ENCODE results near the gene SH3GL1.

Gene SH3GL1

DNA sequence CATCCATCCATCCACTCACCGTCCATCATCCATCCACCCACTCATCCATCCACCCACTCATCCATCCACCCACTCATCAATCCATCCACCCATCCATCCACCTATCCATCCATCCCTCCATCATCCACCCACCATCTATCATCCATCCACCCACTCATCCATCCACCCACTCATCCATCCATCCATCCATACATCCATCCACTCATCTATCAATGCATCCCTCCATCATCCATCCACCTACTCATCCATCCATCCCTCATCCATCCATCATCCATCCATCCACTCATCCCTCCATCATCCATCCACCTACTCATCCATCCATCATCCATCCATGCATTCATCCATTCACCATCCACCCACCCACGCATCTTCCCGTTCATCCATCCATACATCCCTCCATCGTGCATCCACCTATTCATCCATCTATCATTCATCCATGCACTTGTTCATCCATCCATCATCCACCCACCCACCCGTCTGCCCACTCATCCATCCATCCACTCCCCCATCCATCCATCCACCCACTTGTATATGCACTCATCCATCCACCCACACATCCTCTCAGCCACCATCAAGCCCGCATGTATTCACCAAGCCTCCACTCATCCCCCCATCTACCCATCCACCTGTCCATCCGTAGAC lies 65.3 kb downstream of the SH3GL1 start:
- DNase-seq (ENCODE audit: low read depth), result no peak
- no peak overlapping the region for H3K4me3 ChIP-seq (ENCODE audit: low read depth, low read length)
- TF ChIP-seq, protein P1, sequence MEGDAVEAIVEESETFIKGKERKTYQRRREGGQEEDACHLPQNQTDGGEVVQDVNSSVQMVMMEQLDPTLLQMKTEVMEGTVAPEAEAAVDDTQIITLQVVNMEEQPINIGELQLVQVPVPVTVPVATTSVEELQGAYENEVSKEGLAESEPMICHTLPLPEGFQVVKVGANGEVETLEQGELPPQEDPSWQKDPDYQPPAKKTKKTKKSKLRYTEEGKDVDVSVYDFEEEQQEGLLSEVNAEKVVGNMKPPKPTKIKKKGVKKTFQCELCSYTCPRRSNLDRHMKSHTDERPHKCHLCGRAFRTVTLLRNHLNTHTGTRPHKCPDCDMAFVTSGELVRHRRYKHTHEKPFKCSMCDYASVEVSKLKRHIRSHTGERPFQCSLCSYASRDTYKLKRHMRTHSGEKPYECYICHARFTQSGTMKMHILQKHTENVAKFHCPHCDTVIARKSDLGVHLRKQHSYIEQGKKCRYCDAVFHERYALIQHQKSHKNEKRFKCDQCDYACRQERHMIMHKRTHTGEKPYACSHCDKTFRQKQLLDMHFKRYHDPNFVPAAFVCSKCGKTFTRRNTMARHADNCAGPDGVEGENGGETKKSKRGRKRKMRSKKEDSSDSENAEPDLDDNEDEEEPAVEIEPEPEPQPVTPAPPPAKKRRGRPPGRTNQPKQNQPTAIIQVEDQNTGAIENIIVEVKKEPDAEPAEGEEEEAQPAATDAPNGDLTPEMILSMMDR (IDR thresholded peaks at IDR 0.05; ENCODE audit: insufficient read depth, low read depth, low read length, missing control alignments), result no peak

DNA sequence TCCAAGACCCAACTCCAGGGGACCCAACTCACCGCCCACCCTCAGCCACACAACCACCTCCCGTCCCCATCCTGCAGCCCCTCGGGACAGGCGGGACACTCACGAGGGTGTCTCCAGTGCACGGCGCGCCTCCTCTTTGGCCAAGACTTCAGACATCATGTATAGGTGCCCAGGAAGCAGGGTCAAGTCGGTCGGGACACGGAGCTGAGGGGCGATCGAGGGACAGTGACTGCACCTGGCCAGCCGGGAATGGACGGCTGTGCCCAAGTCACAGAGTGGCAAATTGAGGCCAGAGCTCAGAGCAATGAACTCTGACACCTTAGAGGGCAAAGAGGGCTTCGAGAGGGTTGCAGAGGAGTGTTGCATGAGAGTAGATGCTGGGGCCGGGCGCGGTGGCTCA lies 70.5 kb downstream of the SH3GL1 start:
- TF ChIP-seq, protein P1 (IDR thresholded peaks at IDR 0.05; ENCODE audit: insufficient read depth, low read depth, low read length, missing control alignments), result no peak
- no peak overlapping the region for H3K4me3 ChIP-seq (ENCODE audit: low read depth, low read length)
- DNase-seq (ENCODE audit: low read depth), result no peak

DNA sequence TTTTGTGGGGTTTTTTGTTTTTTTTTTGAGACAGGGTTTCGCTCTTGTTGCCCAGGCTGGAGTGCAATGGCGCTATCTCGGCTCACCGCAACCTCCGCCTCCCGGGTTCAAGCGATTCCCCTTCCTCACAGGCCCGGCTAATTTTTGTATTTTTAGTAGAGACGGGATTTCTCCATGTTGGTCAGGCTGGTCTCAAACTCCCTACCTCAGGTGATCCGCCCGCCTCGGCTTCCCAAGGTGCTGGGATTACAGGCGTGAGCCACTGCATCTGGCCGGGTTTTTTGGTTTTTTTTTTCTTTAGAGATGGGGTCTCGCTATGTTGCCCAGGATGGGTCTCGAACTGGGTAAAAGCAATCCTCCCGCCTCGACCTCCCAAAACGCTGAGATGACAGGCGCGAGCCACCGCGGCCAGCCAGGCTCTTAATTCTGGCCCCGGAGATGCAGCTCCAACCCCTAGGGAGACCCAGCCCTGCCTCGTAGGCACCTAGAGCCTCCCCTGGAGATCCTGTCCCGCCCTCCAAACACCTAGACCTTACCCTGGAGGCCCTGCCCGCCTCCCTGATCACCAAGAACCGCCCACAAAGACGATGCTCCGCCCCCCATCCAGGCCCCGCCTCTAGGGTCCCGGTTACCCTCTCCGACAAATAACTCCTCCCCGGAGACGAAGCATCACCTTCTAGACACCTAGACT lies 71.2 kb downstream of the SH3GL1 start:
- peak; percentile 62 for DNase-seq (ENCODE audit: low read depth)
- peak overlapping the region; percentile 45 for H3K4me3 ChIP-seq (ENCODE audit: low read depth, low read length)

DNA sequence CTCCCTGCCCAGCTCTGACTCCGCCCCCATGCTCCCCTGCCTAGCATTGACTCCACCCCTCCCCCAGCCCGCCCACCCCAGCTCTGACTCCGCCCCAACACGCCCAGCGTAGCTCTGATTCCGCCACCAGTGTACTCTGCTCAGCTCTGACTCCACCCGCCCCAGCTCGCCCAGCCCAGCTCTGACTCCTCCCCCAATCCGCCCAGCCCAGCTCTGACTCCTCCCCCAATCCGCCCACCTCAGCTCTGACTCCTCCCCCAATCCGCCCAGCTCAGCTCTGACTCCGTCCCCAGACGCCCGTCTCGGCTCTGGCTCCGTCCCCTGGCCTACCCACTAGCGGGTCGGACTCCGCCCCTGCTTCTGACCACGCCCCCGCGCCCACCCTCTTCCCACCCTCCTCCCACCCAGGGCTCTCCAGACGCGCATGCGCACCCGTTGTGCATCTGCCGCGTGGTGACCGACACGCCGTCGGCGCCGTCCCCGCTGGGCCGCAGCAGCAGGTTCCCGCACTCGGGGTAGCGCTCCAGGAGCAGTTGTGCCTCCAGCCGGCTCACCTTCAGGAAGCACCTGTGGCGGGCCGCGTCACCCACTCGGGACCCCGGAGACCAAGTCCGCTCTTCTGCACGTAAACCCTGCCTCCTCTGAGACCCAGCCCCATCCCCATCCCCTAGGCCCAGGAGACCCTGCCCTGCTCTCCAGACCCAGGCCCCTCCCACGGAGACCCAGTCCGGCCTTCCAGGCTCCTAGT lies 71.9 kb downstream of the SH3GL1 start:
- TF ChIP-seq, protein P1 (IDR thresholded peaks at IDR 0.05; ENCODE audit: insufficient read depth, low read depth, low read length, missing control alignments), result no peak
- peak overlapping the region; percentile 45 for H3K4me3 ChIP-seq (ENCODE audit: low read depth, low read length)
- peak; percentile 96 for DNase-seq (ENCODE audit: low read depth)

DNA sequence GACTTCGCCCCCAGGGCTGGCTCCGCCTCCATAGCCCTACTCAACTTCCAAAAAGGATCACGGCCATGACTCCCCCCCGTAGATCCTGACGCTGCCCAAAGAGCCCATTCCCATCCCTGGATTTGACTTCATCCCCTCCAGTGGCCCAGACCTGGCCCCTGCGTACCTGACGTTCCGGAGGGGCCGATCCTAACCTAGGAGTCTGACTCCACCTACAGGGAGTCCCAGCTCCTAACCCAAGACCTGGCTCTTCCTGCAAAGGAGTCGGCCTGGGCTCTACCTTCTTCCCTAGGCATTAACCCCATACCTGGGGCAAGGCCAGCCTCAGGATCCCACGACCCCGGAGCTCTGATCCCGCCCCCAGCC lies 72.5 kb downstream of the SH3GL1 start:
- DNase-seq (ENCODE audit: low read depth), result no peak
- H3K4me3 ChIP-seq (ENCODE audit: low read depth, low read length), result peak overlapping the region; percentile 3; the same call in 1 of the 2 replicates
- TF ChIP-seq, protein P1 (IDR thresholded peaks at IDR 0.05; ENCODE audit: insufficient read depth, low read depth, low read length, missing control alignments), result no peak

DNA sequence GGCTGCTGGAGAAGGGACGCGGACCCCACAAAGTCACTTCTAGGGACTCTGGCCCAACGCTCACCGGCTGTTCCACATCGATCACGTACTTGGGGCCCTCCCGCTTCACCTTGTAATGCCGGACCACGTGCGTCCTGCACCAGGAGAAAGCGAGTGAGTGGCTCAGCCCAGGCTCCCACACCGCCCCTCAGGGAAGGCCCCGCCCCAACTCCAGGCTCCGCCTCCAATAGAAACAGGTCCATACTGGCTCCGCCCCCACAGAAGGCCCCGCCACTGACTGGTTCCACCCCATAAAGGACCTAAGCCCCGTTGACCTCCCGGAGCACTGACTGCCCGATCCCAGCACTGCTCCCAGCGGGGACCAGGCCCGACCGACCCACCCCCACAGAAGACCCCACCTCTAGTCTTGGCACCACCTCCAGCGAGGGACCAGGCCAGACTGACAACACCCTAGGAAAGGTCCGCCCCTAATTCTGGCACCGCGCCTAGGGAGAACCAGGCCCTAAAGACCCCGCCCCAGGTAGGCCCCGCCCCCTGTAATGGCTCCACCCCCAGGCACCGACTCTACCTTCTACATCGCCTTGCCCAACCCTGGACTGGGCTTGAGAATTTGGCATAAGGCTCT lies 73.0 kb downstream of the SH3GL1 start:
- H3K4me3 ChIP-seq (ENCODE audit: low read depth, low read length), result no peak overlapping the region
- peak; percentile 57 for DNase-seq (ENCODE audit: low read depth)
- TF ChIP-seq, protein P1 (IDR thresholded peaks at IDR 0.05; ENCODE audit: insufficient read depth, low read depth, low read length, missing control alignments), result no peak

DNA sequence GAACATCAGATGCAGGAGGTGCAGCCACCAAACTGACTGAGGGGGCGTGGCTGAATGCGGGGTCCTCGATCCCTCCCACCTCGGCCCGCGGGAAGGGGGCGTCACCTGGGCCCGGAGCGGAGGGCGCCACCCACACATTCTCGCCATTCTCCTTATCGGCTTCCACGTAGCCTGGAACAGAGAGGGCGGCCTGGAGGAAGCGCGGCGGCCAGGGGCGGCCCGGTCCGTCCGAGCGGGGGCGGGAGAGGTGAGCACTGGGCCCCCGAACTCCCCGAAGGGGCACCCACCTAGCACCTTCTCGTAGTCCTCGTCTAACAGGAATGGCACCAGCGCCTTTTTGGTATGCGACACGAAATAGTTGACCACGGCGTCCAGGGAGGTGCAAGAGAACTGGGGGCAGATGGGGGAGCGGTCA lies 73.5 kb downstream of the SH3GL1 start:
- TF ChIP-seq, protein P1 (IDR thresholded peaks at IDR 0.05; ENCODE audit: insufficient read depth, low read depth, low read length, missing control alignments), result no peak
- DNase-seq (ENCODE audit: low read depth), result no peak
- H3K4me3 ChIP-seq (ENCODE audit: low read depth, low read length), result no peak overlapping the region

Measured in GM12865 (cell line).